Left forelimb (tissue), 1 donor: ENCODE measurements around the gene RANBP3.
"Not testable (repeated sequence)": the region's sequence is repeated elsewhere in the genome, so short reads cannot be mapped to it uniquely, and the experiment has no call there.

Experiments used
- DNase-seq: peaks from one replicate; pipeline ENCODE4 v3.0.0-alpha.2; 2018; ENCODE audit warnings: low spot score

RANBP3 gene

GRCh38 chr19:5883157-5883873 is 94.6 kb downstream of the RANBP3 start:
- not testable (repeated sequence) for DNase-seq

GRCh38 chr19:5882421-5882968 is 95.4 kb downstream of the RANBP3 start:
- no peak for DNase-seq

GRCh38 chr19:5881543-5882299 is 96.2 kb downstream of the RANBP3 start:
- DNase-seq, result no peak

- DNase-seq, result peak; percentile 82
Observed at GRCh38 chr19:5880604-5881078, 97.3 kb downstream of the RANBP3 start.

GRCh38 chr19:5880196-5880595 is 97.7 kb downstream of the RANBP3 start:
- no peak for DNase-seq

- no peak for DNase-seq
Observed at GRCh38 chr19:5877882-5878281, 100.1 kb downstream of the RANBP3 start.

- no peak for DNase-seq
Observed at GRCh38 chr19:5877427-5877826, 100.5 kb downstream of the RANBP3 start.

GRCh38 chr19:5874496-5874895 is 103.4 kb downstream of the RANBP3 start:
- DNase-seq, result not testable (repeated sequence)

- DNase-seq, result peak; percentile 49
Observed at GRCh38 chr19:5873617-5874199, 104.2 kb downstream of the RANBP3 start.

GRCh38 chr19:5870986-5871394 is 107.0 kb downstream of the RANBP3 start:
- DNase-seq, result no peak

GRCh38 chr19:5867201-5868136 is 110.5 kb downstream of the RANBP3 start:
- DNase-seq, result no peak
